DMS 273 (cell line): ENCODE results near the gene LYPD5.
"Not testable (repeated sequence)": the region's sequence is repeated elsewhere in the genome, so short reads cannot be mapped to it uniquely, and the experiment has no call there.

Experiments used
- DNase-seq: peaks from one replicate; lab custom pipeline; 2025; ENCODE audit not compliant: unreplicated experiment; lab: John Stamatoyannopoulos, UW

Gene LYPD5

DNA sequence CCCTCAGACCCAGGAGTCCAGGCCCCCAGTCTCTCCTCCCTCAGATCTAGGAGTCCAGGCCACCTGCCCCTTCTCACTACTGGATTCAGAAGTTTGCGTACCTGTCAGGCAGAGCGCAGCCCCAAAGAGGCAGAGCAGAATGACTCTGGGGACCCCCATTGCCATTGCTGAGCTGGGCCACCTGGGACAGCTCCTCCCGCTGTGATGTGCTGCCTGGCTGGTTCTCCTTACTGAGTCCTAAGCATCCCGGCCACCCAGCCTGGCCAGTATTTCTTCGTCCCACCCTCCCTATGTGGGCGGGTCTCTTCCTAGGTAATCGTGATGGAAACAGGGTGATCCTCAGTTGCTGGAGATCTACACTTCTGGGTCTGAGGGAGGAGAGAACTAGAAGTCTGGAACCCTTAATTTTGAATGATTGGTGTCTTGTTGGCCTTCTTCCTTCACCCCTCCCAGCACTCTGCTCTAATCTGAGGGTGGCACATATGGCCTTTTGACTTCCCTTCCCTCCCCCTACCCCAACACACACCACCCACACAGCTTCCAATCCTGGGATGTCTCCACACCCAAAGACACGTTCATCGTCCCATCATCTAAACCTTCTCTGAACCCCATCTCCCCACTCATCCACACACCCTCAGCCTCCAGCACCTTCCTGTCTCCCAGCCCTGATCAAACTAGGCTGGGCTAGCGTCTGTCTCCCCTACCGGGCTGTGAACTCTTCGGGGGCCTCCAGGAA lies at the start of gene LYPD5:
Gene LYPD5, minus strand, starts transcription at position 232 of the 736 bp plus-strand sequence. Its CDS starts 67 bp downstream, at position 165.
- DNase-seq, result no peak

- DNase-seq, result no peak
These were observed 46.6 kb upstream of the LYPD5 start for GRCh38 chr19:43848821-43849220.

DNA sequence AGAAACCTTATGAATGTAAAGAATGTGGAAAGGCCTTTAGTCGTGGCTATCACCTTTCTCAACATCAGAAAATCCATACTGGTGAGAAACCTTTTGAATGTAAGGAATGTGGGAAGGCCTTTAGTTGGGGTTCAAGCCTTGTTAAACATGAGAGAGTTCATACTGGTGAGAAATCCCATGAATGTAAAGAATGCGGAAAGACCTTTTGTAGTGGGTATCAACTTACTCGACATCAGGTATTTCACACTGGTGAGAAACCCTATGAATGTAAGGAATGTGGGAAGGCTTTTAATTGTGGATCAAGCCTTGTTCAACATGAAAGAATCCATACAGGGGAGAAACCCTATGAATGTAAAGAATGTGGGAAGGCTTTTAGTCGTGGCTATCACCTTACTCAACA lies 45.6 kb upstream of the LYPD5 start:
- no peak for DNase-seq

- DNase-seq, result no peak
These were observed 45.0 kb upstream of the LYPD5 start for GRCh38 chr19:43847246-43847645.

- no peak for DNase-seq
These were observed 39.8 kb upstream of the LYPD5 start for GRCh38 chr19:43842007-43842406.

- no peak for DNase-seq
These were observed 36.9 kb upstream of the LYPD5 start for GRCh38 chr19:43839139-43839538.

- DNase-seq, result peak; percentile 93
These were observed 24.8 kb upstream of the LYPD5 start, which contains the start of gene ZNF283 for GRCh38 chr19:43826787-43827754. Gene ZNF283, plus strand, starts transcription at chr19:43827321. Its CDS starts 6,184 bp downstream, at chr19:43833505.

DNA sequence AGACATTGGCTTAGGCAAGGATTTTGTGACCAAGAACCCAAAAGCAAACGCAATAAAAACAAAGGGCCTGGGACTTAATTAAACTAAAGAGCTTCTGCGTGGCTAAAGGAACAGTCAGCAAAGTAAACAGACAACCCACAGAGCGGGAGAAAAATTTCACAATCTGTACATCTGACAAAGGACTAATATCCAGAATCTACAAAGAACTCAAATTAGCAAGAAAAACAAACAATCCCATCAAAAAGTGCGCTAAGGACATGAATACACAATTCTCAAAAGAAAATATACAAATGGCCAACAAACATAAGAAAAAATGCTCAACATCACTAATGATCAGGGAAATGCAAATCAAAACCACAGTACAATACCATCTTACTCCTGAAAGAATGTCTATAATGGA lies 22.3 kb upstream of the LYPD5 start:
- not testable (repeated sequence) for DNase-seq

- DNase-seq, result not testable (repeated sequence)
These were observed 21.6 kb upstream of the LYPD5 start for GRCh38 chr19:43823856-43824255.

DNA sequence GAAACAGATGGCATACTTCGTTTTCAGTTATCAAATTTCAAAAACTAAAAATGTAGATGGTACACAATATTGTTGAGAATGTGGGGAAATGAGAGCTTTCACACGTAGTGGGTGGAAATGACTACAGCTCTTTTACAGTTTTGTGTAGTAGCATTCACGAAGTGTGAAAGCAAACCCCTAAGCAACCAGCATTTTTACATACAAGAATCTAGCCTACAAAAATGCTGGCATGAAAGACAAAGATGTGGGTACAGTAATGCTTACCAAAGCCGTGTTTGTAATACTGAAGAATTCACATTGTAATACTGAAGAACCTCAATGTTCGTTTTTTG lies 18.6 kb upstream of the LYPD5 start:
- no peak for DNase-seq

GRCh38 chr19:43820098-43820883 lies 18.0 kb upstream of the LYPD5 start:
- DNase-seq, result peak; percentile 48

- no peak for DNase-seq
These were observed 16.3 kb upstream of the LYPD5 start for GRCh38 chr19:43818500-43818899.

GRCh38 chr19:43817454-43817853 lies 15.2 kb upstream of the LYPD5 start:
- DNase-seq, result not testable (repeated sequence)

DNA sequence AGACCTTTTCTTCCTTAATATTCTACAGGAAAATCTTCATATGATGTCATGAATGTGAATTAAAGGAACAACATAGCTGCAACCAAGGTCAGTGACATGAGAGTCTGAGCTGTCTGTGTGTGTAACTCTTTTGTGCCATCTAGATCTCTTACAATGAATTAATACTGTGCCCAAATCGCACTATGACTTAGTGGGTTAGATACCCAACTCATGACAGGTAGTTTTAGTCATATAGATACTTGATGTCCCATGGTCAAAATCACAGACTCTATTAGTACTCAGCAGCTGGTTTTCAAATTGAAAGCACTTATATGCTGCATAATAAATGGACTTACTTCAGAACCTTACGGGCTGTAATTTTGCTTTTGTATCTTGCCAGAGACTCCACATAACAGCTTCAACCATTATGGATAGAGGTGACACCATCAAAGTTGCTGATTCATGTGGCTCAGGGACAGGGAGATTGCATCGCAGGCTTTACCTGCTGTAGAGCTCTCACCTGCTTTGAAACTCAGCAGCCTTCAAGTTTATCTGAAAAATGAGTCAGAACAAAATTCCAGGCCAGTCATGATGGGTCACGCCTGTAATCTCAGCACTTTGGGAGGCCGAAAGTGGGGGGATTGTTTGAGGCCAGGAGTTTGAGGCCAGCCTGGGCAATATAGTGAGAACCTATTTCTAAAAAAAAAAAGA lies 12.6 kb upstream of the LYPD5 start:
- DNase-seq, result no peak

DNA sequence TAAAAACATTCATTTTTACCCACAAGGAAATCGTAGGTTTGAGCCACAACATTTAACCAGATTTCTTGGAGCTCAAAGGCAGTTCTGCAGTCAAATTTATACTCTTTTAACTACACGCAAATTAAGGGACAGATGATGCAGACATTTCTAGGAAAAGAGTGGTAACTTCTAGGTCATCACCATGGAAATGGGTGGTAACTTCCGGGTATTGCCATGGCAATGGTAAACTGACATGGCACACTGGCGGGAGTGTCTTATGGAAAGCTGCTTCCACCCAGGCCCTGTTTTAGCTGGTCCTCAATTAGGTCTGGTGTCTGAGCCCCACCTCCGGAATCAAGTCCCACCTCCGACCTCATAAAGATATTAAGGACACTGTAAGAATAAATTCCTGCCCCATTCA lies 10.4 kb upstream of the LYPD5 start:
- no peak for DNase-seq

DNA sequence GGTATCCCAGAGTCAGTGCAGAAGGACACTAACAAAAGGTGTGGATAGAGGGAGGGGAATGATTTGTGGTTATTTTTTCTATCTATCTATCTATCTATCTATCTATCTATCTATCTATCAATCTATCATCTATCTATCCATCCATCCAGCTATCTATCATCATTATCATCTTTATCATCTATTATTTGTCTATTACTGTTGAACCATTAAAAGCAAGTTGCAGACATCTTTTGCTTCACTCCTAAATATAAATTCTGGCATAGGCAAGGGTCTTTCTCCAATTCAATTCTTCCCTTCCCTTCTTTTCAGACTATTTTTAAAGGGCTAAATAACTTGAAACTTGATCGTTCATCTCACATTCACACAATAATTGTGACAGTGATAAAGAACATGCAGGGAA lies 10.0 kb upstream of the LYPD5 start:
- no peak for DNase-seq

DNA sequence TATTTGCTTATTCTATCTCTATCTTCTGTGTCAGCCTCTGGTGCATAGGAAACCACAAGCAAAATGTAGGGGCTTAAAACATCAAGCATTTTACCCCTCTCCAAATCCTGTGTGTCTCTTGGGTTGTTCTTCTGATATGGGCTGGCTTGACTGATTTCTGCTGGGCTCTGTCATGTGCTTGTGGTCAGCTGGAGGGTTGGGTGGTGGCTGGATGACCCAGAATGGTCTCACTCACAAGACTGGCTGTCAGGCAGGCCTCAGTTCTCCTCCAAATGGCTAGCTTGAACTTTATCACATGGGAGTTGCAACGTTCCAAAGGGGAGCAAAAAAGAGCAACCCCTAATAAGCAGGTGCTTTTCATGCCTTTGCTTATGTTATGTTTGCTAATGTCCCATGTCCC lies 9.6 kb upstream of the LYPD5 start:
- DNase-seq, result no peak

DNA sequence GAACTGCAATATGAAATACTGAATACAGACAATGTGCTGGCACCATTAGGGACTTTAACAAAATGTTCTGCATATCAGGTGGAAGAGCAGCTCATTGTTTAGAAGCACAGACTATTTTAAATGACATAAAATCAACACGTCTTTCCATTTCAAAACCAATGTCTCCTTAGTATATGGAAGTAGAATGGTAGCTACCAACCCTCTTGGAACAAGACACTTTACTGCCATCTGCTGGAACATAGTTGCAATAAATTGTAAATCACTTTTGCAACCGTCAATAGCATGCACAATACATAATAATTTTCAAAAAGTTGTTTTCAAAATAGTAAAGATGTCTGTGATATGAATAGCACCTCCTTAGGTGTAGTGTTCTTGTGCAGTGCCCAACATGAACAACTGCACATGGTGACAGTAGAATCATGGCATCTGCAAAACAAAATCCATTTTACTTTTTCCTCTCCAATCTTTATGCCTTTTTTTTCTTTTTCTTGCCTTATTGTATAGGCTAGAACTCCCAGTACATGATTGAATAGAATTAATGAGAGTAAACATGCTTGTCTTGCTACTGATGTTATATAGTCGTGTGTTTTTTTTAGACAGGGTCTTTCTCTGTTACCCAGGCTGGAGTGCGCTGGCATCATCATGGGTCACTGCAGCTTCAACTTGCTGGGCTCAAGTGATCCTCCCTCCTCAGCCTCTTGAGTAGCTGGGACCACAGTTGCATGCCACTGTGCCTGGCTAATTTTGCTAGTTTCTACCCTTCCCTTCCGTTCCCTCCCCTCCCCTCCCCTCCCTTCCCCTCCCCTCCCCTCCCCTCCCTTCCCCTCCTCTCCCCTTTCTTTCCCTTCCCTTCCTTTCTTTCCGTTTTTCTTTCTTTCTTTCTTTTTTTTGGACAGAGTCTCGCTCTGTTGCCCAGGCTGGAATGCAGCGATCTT lies 7.8 kb upstream of the LYPD5 start:
- DNase-seq, result peak; percentile 81

DNA sequence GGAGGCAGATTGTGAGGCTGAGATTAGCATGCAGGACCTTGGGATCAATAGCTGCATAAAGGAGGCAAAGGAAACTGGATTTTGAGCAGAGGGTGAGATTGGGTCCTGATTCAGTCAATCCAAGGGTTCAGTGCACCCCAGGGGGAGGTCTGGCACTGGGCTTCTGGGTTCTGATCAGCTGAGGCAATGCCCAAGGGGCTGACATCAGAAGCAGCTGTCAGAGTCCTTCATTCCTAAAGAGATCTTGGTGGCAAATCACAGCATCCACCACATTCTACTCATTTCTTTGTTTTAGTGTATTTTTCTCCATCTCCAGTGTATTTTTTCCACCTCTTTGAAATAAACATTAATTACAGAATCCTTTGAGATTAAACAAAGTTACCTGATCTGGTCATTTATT lies 5.4 kb upstream of the LYPD5 start:
- DNase-seq, result no peak

DNA sequence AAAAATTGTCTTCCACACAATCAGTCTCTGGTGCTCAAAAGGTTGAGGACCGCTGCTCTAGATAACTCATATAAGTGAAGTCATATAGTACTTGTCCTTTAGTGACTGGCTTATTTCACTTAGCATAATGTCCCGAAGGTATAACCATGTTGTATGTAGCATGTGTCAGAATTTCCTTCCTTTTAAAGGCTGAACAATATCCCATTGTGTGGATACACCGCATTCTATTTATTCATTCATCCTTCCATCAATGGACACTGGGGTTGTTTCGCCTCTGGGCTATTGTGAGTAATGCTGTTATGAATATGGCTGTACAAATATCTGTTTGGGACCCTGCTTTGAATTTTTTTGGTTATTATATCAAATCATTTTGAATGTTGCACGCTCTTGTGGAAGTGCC lies 4.6 kb upstream of the LYPD5 start:
- no peak for DNase-seq
